ENCODE results near the gene SAP30BP. TPM values are rescaled to one million over a fixed set of nuclear protein-coding genes. Genes with fewer than 3 reads are reported as not detected.

The SAP30BP gene
- total RNA-seq, 2 donors from 2014 or later = 28.5 to 44.6 TPM

DNA sequence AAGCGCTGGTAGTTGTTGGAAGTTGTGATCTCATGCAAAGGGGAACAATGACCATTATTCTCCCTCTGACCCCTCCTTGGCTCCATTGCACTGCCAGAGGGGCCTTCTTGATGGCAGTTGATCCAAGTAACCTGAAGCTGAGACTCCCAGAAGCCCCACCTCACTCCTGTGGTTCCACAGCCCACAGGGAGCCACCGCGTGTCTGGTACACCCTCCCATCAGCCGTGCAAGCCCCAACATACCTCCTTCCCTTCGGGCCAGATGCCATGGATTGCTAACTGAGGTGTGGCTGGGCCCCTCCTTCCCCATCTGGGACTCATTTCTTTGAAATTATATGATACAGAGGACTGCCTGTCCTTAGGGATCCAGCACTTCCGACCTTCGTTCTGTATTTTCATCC, 17.8 kb downstream of the SAP30BP start:
- Histone ChIP-seq H3K4me1 (peaks cover 0 to 66% of the 10 kb centered on the region in 2 donors), H3K27me3 (no peaks in the 10 kb centered on the region), H3K9me3 (no peaks in the 10 kb centered on the region), H3K27ac (peak overlapping the region; percentile 57 to 61), H3K36me3 (no peaks in the 10 kb centered on the region), H3K4me3 (no peak overlapping the region)
- TF ChIP-seq, protein P1, sequence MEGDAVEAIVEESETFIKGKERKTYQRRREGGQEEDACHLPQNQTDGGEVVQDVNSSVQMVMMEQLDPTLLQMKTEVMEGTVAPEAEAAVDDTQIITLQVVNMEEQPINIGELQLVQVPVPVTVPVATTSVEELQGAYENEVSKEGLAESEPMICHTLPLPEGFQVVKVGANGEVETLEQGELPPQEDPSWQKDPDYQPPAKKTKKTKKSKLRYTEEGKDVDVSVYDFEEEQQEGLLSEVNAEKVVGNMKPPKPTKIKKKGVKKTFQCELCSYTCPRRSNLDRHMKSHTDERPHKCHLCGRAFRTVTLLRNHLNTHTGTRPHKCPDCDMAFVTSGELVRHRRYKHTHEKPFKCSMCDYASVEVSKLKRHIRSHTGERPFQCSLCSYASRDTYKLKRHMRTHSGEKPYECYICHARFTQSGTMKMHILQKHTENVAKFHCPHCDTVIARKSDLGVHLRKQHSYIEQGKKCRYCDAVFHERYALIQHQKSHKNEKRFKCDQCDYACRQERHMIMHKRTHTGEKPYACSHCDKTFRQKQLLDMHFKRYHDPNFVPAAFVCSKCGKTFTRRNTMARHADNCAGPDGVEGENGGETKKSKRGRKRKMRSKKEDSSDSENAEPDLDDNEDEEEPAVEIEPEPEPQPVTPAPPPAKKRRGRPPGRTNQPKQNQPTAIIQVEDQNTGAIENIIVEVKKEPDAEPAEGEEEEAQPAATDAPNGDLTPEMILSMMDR (IDR thresholded peaks at IDR 0.05) = no peak
- no peak for DNase-seq (ENCODE audit: low spot score)

DNA sequence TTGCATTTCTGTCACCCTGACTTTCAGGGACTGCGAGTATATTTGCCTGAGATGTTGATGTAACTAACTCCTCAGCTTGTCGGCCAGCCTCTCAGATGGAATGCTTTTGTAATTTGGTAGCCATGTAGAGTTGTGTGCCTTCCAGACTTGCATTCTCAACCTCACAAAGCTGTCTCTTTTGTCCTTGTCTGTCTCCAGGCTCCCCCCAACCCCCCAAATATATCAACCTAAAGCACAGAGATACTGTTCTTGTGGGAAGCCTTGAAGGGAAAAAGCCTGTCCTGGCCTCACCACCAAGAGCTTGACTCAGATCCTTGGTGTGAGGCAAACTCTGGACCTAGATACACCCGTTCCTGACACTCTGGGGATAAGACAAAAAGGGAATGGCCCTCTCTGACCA, 18.4 kb downstream of the SAP30BP start:
- no peak for DNase-seq (ENCODE audit: low spot score)
- peak overlapping the region; percentile 38 to 61 for H3K27ac ChIP-seq
- no peaks in the 10 kb centered on the region for H3K27me3 ChIP-seq
- TF ChIP-seq, protein P1 (IDR thresholded peaks at IDR 0.05) = no peak
- H3K4me1 ChIP-seq = peaks cover 0 to 67% of the 10 kb centered on the region in 2 donors
- H3K36me3 ChIP-seq = no peaks in the 10 kb centered on the region
- no peaks in the 10 kb centered on the region for H3K9me3 ChIP-seq
- H3K4me3 ChIP-seq = no peak overlapping the region

DNA sequence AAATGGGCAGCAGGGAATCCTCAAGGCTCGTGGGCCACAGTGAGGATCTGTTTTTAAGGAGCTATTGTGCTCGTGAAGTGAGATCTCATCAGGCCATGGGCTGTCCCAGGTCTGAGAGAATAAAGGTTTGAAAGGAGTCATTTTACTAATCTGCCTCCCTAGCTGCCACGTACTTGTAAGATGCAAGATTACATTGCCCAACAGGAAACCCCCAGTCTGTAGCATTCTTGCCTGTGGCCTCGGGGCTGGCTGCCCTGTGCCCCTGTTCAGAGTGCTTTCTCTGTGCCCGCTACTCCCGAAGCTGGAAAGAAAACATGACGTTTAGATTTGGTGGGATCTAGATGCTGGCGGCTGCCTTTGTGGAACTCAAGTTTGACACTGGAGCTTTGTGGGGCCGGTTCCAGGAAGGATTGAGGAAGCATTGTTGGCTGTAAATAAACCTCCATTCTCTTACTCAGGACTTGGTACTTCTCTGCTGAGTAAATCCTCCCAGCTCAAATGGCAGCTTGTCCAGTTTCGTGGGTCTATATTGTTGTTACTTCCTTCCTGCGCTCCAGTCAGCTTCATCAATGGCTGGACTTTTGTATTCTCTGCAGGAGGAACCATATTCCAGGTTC, 21.2 kb downstream of the SAP30BP start:
- Histone ChIP-seq H3K36me3 (no peaks in the 10 kb centered on the region), H3K9me3 (no peaks in the 10 kb centered on the region), H3K4me1 (peaks cover 0 to 95% of the 10 kb centered on the region in 2 donors), H3K27ac (peak overlapping the region; percentile 37 to 52), H3K27me3 (no peaks in the 10 kb centered on the region), H3K4me3 (no peak overlapping the region)
- no peak for DNase-seq (ENCODE audit: low spot score)
- TF ChIP-seq, protein P1 (IDR thresholded peaks at IDR 0.05) = no peak

DNA sequence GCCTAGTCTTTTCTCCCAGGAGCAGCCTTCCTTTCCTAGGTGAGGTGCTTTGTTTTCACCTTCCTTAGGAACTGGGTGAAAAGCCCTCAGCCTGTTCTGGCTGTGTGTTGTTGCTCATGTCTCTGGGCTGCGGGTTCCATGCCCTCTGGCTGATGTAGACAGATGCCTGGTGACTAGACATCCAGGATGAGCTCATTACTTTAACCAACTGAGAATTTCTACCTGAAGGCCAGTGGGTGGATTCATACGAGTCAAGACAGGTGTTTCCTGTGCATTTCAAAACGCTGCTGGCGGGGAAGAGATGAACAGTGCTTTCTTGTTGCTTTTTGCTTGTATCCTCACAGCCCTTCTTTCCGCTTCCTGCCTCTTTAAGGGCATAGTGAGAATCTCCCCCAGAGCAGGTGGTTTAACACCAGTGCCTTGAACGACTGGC, 22.3 kb downstream of the SAP30BP start:
- Histone ChIP-seq H3K4me1 (peaks cover 0 to 99% of the 10 kb centered on the region in 2 donors), H3K27ac (no peak overlapping the region), H3K36me3 (no peaks in the 10 kb centered on the region), H3K9me3 (no peaks in the 10 kb centered on the region), H3K27me3 (no peaks in the 10 kb centered on the region), H3K4me3 (no peak overlapping the region)
- TF ChIP-seq, protein P1 (IDR thresholded peaks at IDR 0.05) = no peak
- DNase-seq (ENCODE audit: low spot score) = no peak

DNA sequence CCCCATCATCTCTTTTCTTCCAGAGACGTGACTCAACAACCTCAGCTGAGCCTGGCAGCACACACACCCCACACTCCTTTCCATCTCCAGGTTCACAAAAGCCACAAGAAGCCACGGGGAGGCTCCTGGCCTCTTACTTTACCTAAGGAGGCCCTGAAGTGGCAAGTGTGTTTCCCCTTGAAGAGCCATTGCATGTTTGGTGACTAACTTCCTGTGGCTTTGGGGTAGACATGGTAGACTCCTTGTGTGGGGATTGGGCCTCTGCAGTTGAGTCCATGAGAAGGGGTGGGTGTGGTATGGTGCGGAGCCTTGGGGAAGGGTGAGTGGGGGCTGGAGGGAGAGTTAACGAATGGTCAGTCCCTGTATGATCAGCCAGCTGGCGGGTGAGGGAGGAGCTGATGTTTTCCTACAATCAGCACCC, 24.2 kb downstream of the SAP30BP start:
- peak overlapping the region in 1 of 2 donors; percentile 93 for H3K27ac ChIP-seq
- TF ChIP-seq, protein P1 (IDR thresholded peaks at IDR 0.05) = no peak
- DNase-seq (ENCODE audit: low spot score) = no peak

More for the DNA sequence above, 24.2 kb downstream of the SAP30BP start:
- Histone ChIP-seq H3K9me3 (no peaks in the 10 kb centered on the region), H3K27me3 (no peaks in the 10 kb centered on the region), H3K36me3 (peaks cover 8% of the 10 kb centered on the region), H3K4me1 (peaks cover 0 to 93% of the 10 kb centered on the region in 2 donors), H3K4me3 (no peak overlapping the region)
